ENCODE measurements around the gene SULT2A1.
"Not testable (repeated sequence)": the region's sequence is repeated elsewhere in the genome, so short reads cannot be mapped to it uniquely, and the experiment has no call there.

Gene SULT2A1, protein sequence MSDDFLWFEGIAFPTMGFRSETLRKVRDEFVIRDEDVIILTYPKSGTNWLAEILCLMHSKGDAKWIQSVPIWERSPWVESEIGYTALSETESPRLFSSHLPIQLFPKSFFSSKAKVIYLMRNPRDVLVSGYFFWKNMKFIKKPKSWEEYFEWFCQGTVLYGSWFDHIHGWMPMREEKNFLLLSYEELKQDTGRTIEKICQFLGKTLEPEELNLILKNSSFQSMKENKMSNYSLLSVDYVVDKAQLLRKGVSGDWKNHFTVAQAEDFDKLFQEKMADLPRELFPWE

DNA sequence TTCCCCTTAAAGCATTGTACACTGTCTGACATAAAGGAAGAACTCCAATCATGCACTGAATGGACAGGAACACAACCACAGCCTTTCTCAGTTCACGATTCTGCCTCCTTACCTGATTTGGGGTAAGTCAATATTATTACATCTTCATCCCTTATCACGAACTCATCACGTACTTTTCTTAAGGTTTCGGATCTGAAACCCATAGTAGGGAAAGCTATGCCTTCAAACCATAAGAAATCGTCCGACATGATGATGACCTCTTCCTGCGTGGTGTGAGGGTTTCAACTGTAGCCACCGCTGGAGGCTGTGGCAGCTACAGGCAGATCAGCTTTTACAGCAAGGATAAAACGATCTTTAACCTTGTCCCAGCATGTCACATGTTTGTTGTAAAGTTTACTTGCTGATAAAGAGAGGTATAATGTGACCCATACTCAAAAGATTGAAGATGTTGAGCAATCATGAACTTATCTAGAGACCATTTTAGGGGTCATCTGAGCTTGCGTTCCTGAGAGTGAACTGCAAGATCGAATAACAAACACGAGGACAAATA lies at the start of gene SULT2A1:
Gene SULT2A1, minus strand, starts transcription at position 306 of the 550 bp plus-strand sequence. Its CDS starts 58 bp downstream, at position 248.
- no peak for DNase-seq

DNA sequence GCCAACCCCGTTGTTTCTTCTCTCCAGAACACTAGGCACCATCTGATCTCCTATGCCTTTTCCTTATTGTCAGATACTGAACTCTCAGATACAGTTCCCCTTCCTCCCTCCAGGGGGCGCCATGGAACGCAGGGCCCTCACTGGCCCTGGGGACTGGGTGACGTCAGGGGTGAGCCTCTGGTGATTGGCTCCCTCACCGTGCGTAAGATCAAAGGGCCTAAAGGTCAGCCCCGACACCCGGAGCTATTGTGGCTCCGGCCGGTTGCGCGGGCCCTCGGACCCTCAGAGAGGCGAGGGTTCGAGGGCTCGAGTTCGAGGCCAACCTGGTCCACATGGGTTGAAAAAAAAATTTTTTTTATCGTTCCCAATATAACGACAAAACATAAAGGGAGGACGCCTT lies 42.5 kb upstream of the SULT2A1 start:
- not testable (repeated sequence) for DNase-seq

DNA sequence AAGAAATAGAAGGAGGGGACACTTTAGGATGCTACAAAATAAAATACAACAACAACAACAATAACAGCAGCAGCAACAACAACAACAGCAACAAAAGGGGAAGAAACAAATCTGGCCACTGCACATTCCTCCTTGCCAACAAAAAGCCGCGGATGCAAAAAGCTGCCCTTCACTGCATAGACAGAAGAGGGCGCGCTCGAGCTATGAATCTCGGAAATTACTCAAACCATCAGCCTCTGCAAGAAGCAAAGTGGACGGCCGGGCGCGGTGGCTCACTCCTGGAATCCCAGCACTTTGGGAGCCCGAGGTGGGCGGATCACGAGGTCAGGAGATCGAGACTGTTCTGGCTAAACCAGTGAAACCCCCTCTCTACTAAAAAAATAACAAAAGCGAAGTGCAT lies 34.0 kb upstream of the SULT2A1 start:
- DNase-seq = not testable (repeated sequence)

DNA sequence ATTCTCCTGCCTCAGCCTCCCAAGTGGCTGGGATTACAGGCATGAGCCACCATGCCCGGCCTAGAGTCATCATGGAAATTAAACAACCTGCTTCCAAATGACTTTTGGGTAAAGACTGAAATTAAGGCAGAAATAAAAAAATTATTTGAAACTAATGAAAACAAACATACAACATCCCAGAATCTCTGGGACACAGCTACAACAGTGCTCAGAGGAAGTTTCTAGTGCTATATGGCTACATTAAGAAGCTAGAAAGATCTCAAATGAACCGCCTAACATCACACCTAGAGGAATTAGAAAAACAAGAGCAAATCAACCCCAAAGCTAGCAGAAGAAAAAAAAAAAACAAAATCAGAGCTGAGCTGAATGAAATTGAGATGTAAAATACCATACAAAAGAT lies 24.1 kb upstream of the SULT2A1 start:
- not testable (repeated sequence) for DNase-seq

DNA sequence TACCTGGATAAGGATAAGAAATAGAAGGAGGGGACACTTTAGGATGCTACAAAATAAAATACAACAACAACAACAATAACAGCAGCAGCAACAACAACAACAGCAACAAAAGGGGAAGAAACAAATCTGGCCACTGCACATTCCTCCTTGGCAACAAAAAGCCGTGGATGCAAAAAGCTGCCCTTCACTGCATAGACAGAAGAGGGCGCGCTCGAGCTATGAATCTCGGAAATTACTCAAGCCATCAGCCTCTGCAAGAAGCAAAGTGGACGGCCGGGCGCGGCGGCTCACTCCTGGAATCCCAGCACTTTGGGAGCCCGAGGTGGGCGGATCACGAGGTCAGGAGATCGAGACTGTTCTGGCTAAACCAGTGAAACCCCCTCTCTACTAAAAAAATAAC lies 23.2 kb upstream of the SULT2A1 start:
- DNase-seq = not testable (repeated sequence)

DNA sequence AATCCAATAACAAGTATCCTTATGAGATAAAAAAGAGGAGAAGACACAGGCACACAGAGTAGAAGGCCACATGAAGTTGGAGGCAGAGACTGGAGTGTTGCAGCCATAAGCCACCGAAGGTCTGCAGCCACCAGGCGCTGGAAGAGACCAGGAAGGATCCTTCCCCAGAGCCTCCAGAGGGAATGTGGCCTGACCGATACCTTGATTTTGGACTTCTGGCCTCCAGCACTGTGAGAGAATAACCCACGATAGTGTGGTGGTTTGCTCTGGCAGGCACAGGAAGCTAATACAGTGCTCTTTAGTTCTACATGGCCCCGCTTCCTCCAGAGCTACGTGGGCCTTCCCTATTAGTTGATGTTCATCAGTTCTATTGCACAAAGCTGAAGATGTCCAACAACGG lies 15.3 kb upstream of the SULT2A1 start:
- no peak for DNase-seq

DNA sequence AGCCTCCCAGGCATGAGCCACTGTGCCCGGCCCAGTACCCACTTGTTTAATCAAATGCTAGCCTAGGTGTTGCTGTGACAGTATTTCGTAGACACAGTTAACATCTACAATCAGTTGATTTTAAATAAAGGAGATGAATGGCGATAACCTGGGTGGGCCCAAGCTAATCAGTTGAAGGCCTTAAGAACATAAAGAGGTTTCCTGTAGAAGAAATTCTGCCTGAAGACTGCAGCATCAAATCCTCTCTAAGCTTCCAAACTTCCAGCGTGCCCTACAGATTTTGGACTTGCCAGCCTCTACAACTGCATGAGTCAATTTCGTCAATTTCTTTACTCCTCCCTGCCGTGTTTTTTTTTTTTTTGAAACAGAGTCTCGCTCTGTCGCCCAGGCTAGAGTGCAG lies 13.2 kb upstream of the SULT2A1 start:
- no peak for DNase-seq

DNA sequence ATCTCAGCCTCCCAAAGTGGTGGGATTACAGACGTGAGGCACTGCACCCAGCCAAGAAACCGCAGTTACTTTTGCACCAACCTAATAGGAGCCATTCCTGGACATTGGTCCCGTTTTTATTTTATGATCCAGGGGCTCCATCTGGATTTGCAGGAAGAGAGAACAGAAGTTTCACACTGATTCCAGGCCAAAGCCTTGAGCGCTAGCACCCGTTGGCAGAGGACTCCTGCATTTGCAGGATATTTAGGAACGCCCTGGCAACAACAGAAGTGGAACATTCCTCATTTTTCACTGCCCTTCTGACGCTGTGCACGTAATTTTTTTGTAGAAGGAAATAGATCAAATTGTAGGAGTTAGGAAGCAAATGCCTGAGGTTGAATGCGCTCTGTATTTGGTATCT lies 11.7 kb upstream of the SULT2A1 start:
- DNase-seq = no peak

DNA sequence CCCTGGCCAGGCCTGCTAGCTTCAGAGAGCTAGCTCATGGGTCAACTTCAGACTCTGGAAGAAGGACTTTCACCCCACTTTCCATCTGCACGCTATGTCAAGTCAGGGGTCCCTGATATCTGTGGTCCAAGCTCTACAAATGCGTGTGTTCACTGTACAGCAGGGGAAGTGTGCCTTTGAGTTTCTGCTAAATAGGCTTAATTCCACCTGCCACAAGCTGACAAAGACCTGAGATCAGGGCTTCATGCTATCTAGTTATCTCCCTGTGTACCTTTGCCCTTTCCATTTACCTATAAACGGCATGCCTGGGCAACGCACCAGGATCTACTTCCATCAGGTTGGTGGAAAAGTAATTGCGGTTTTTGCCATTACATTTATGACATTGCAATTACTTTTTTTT lies 10.7 kb upstream of the SULT2A1 start:
- DNase-seq = no peak

DNA sequence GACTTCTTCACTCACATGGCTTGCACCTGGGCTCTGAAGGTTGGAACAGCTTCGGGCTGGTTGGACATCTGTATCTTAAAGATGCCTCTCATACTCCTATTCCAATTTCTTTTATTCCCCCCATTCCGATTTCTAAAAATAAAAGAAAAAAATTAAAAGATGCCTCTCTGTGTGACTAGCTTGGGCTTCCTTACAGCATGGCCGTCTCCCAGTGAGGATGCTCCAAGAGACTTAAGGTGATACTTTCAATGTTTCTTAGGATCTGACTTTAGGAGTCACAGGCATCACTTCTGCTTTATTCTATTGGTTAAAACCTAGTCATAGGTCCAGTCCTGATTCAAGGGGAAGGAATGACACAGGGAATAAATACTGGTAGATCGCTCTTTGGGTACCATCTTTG lies 9.9 kb upstream of the SULT2A1 start:
- no peak for DNase-seq

DNA sequence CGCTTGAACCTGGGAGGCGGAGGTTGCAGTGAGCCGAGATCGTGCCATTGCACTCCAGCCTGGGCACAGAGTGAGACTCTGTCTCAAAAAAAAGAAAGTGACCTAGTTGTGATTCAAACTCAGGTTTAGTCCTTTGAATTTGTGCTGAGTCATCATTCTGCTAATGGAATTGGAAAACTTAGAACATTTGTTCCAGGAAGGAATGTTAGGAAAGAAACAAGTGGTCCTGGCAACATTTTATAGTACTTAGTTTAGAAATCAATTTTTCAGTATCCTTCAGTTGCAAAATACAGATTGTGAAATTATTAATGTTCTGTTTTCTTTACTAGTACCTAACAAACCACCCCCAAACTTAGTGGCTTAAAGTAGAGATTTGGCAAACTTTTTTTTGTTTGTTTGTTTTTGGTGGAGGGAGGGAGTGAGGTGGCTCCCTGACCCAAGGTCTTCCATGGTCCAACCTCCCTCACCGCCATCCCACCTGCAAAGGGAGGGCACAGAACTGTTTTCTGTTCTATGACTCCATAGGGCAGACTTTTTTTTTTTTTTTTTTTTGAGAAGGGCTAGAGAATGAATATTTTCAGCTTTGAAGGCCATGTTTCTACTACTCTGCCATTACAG lies 9.2 kb upstream of the SULT2A1 start:
- no peak for DNase-seq

DNA sequence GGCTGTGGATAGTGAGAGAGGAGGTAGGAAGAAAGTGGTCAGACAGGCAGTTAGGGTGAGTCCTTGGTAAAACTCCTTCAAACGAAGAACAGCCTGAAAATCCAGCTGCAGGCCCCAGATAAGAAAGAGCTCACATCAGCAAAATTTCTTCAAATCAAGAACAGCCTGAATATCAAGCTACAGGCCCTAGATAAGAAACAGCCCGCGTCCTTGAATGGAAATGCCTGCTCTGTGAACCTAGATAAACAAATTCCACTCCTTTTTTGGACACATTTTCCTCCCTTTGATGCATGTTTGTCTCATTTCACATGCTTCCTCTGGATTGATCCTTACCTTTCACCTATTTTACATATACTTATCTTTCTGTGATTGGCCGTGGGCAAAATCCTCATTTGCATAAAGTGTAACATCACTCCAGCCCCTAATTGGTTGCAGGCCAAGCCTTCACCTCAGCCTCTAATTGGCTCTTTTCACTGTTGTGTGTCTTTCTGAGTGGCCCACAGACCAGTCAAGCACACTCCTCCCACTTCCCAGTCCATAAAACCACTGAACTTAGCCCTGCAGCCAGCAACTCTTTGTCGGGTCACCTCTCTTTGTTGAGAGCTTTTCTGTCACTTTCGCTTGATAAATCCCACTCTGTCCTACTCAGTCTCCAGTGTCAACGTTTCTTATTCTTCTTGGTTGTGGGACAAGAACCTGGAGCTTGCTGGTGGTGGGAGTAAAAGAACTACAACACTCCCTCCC lies 6.0 kb upstream of the SULT2A1 start:
- DNase-seq = no peak

DNA sequence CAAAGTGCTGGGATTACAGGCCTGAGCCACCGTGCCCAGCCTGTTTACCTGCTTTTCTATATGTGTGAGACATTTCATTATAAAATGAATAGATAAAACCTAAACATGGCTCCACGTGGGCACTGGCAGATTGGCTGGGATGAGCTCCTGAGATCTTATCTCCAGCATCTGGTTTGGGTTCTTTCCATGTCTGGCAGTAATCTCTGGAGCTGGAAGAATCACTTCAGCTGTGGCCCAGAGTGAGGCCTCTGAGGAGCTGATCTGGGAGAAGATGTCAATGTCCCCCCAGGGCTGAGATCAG lies 5.5 kb upstream of the SULT2A1 start:
- DNase-seq = no peak

DNA sequence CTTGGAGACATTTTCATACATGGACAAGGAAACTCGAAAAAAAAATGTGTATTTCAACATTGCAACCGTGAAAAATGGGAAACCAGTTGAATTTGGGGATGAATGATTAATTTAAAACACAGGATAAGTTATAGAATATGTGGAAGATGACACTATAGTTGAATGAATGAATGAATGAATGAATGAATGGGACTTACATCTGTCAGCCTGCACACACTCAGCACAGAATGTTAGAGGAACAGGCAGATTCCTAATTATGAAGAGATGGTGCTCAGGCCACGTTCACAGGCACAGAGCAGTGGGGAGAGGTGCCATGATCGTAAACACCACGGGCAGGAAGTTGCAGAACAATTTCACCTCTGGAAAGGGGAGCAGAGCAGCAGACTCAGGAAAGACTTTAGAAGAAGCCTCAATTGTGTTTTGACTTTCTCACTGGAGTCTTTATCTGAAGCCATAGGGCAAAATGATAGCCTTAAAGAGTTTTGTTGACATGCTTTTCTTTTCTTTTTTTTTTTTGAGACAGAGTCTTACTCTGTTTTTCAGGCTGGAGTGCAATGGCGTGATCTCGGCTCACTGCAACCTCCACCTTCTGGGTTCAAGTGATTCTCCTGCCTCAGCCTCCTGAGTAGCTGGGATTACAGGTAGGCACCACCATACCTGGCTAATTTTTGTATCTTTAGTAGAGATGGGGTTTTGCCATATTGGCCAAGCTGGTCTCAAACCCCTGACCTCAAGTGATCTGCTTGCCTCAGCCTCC lies 4.9 kb upstream of the SULT2A1 start:
- no peak for DNase-seq

DNA sequence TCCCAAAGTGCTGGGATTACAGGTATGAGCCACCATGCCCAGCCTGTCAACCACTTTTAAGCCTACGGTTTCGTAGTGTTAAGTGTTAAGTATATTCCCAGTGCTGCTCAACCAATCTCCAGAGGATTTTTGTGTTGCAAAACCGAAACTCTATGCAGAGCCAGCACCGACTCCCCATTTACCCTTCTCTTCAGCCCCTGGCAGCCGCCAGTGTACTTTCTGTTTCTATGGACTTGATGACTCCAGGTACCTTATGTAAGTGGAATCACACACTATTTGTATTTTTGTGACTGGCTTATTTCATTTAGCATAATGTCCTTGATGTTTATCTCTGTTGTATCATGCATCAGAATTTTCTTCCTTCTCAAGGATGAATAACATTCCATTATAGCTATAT lies 1.1 kb downstream of the SULT2A1 start:
- DNase-seq = no peak

DNA sequence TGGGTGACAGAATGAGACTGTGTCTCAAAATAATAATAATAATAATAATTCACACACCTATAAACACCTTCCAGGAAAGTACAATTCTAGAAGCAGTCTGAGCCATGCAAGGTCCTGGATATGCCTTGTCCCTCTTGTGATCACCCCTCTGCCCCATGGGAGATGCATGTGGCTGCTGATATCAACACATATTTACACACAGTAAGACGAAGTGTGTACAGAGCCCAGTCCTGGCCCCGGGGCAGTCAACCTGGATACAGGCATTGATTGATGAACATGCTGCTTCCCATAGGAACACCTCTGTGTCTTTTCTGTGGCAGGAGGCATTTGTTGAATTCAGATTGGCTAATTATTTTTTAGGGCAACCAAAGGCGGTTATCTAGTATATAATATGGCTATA lies 3.2 kb downstream of the SULT2A1 start:
- DNase-seq = no peak

DNA sequence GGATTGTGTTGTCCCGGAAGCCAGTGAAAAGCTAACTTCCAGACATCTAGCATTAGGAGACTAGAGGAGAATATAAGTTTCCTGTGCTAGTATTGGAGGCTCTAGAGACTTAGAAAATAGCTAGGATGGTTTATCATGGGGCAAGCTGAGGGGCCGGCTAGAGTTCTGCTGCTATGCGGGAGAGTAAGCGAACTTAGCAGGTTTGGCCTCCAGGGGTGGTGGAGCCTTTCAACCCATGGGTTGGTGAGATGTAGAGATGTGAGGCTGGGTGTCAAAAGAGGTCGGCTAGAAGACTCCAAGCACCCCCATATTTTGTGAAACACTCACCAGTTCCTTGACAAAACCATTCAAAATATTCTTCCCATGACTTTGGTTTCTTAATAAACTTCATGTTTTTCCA lies 4.4 kb downstream of the SULT2A1 start:
- DNase-seq = no peak

DNA sequence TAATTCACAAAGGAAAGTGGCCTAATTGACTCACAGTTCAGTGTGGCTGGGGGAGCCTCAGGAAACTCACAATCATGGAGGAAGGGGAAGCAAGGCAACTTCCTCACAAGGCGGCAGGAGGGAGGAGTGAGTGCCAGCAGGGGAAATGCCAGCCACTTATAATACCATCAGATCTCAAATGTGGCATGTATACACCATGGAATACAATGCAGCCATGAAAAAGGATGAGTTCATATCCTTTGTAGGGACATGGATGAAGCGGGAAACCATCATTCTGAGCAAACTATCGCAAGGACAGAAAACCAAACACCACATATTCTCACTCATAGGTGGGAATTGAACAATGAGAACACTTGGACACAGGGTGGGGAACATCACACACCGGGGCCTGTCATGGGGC lies 6.7 kb downstream of the SULT2A1 start:
- DNase-seq = not testable (repeated sequence)

DNA sequence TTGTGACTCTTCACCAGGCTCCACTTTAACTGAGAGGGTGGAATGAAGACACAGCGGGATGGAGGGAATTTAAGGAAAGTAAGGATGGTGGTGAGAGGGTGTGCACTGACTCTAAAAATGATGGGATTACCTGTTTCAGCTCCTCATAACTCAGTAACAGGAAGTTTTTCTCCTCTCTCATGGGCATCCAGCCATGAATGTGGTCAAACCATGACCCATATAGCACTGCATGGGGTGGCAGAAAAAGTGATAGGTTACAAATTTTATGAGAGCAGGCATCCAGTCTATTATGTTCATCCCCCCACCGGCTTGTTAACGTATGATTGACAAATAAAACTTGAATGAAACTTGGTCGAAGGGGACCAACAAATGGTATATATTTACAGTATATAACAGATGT lies 7.2 kb downstream of the SULT2A1 start:
- no peak for DNase-seq

DNA sequence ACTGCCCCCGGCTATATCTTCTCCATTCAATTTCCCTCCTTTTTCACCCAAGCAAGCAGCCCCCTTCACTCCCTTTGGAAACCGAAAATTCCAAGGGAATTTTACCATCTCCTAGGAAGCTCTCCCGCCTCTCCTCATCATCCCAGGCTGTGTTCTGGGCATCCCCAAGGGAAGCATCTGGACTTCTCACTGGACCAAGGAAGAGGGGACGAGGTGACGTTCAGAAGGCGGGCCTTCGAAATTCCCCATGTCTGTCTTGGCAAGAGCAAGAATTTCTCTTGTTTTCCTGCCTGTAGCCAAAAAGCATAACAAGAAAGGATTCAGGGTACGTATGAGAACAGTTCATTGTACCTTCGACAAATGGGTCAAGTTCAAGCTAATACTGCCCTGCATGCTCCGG lies 20.9 kb downstream of the SULT2A1 start:
- DNase-seq = no peak

DNA sequence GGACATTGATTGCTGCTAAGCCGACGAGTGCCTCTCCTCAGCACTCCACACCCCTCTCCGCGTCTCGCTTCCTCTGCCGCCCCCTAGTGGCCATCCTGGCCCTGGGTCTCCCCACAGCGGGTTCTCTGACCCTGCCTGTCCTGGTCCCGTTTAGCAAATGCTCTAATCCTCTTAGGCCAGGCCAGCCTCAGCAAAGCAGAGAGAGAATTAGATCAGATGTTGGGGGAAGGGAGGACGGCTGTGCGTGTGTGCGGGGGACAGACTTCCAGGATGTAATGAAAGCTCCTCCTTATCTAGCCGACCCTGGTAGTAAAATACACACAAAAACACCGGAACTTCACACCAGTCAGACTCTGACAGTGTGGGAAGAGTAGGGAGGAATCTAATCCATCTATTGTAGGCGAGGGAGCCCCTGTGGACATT lies 22.6 kb downstream of the SULT2A1 start:
- peak in 52 of 56 donors; percentile 8 to 85 (median 54) for DNase-seq

DNA sequence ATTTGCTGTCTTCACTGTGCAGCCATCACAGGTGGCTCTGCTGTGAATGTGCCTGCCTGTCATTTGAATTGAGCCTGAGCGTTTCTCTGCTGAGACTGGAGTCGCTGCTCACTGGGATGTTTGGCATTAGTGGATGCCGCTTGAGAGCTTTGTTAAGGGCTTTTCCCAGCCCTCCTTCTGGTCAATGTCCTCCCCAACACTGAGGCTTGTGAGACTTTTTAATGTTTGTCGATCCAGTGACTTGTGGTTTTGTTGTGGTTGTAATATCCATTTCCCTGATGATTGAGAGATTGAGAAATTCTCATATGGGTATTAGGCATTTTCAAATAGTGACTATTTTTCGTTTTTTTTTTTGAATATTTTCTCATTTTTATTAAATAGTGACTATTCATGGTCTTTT lies 24.5 kb downstream of the SULT2A1 start:
- DNase-seq = no peak

All from amygdala (tissue), 56 donors.